Astrocyte (in vitro differentiated cells and primary cell): Measurements from ENCODE around the gene AGPAT3. TPM values are rescaled to one million over a fixed set of nuclear protein-coding genes. Genes with fewer than 3 reads are reported as not detected.

Experiments used
- DNase-seq: peaks from one replicate; pipeline ENCODE4 v3.0.0-alpha.2; 2010; ENCODE audit warnings: low read depth
- FAIRE-seq: peaks from 2 replicates; lab custom pipeline; 2011; peaks lifted over from hg19 to GRCh38; lab: Jason Lieb, UNC
- H2AFZ ChIP-seq: 2 replicates; pipeline ENCODE4 v1.6.0; 2012; ENCODE audit warnings: low read depth, low read length, inconsistent platforms
- H3K27ac ChIP-seq: 2 replicates; pipeline ENCODE4 v1.5.1; 2011; ENCODE audit warnings: low read depth, low read length, inconsistent platforms
- H3K27me3 ChIP-seq: 2 replicates; pipeline ENCODE4 v1.6.0; 2011; ENCODE audit warnings: low read length, inconsistent platforms; ENCODE audit not compliant: insufficient read depth
- H3K36me3 ChIP-seq: 2 replicates; pipeline ENCODE4 v1.5.1; 2011; ENCODE audit warnings: low read length, inconsistent platforms; ENCODE audit not compliant: insufficient read depth
- H3K4me1 ChIP-seq: 2 replicates; pipeline ENCODE4 v1.5.1; 2011; ENCODE audit warnings: low read length, inconsistent platforms; ENCODE audit not compliant: insufficient read depth
- H3K4me2 ChIP-seq: 2 replicates; pipeline ENCODE4 v1.6.0; 2012; ENCODE audit warnings: low read length, inconsistent platforms
- H3K4me3 ChIP-seq: 2 replicates; pipeline ENCODE4 v1.5.1; 2011; ENCODE audit warnings: low read depth, mild to moderate bottlenecking, low read length, inconsistent platforms; ENCODE audit not compliant: insufficient read depth
- H3K79me2 ChIP-seq: 2 replicates; pipeline ENCODE4 v1.6.0; 2012; ENCODE audit warnings: mild to moderate bottlenecking, low read length, inconsistent platforms; ENCODE audit not compliant: insufficient read depth
- H3K9ac ChIP-seq: 2 replicates; pipeline ENCODE4 v1.6.0; 2012; ENCODE audit warnings: mild to moderate bottlenecking, low read length, inconsistent platforms
- H3K9me3 ChIP-seq: 2 replicates; pipeline ENCODE4 v1.5.1; 2012; ENCODE audit warnings: low read depth, mild to moderate bottlenecking, low read length, inconsistent platforms; ENCODE audit not compliant: insufficient read depth
- H4K20me1 ChIP-seq: 2 replicates; pipeline ENCODE4 v1.6.0; 2012; ENCODE audit warnings: low read length, inconsistent platforms; ENCODE audit not compliant: insufficient read depth
- H3K27ac Mint-ChIP-seq: one replicate; pipeline ENCODE4 v1.8.0; 2021; ENCODE audit warnings: mild to moderate bottlenecking, mixed read lengths; ENCODE audit not compliant: unreplicated experiment
- H3K27me3 Mint-ChIP-seq: one replicate; pipeline ENCODE4 v1.8.0; 2021; ENCODE audit warnings: low read depth, mixed read lengths; ENCODE audit not compliant: unreplicated experiment
- H3K36me3 Mint-ChIP-seq: one replicate; pipeline ENCODE4 v1.8.0; 2021; ENCODE audit warnings: low read depth, mixed read lengths; ENCODE audit not compliant: unreplicated experiment
- H3K4me1 Mint-ChIP-seq: one replicate; pipeline ENCODE4 v1.8.0; 2021; ENCODE audit warnings: low read depth, mixed read lengths; ENCODE audit not compliant: unreplicated experiment
- H3K4me3 Mint-ChIP-seq: one replicate; pipeline ENCODE4 v1.8.0; 2021; ENCODE audit warnings: mild to moderate bottlenecking, moderate library complexity, mixed read lengths; ENCODE audit not compliant: unreplicated experiment
- H3K9me3 Mint-ChIP-seq: one replicate; pipeline ENCODE4 v1.8.0; 2021; ENCODE audit warnings: mild to moderate bottlenecking, mixed read lengths; ENCODE audit not compliant: unreplicated experiment
- EZH2 ChIP-seq: IDR thresholded peaks from 2 replicates; pipeline ENCODE4 v1.6.1; 2012; ENCODE audit warnings: mild to moderate bottlenecking, low read length, inconsistent platforms; ENCODE audit not compliant: insufficient read depth
- total RNA-seq: library from RNA; stranded (reverse); gene quantifications from 2 replicates; pipeline ENCODE4 v1.2.1, GENCODE V29; 2021
- TF ChIP-seq, protein P1 (sequence below): IDR thresholded peaks from 2 replicates; pipeline ENCODE4 v1.5.1; 2011; ENCODE audit warnings: low read depth, mild to moderate bottlenecking, inconsistent platforms, low read length, moderate library complexity; ENCODE audit not compliant: insufficient read depth

AGPAT3 gene
- total RNA-seq, 1 donor from 2014 or later = 34.7 TPM

DNA sequence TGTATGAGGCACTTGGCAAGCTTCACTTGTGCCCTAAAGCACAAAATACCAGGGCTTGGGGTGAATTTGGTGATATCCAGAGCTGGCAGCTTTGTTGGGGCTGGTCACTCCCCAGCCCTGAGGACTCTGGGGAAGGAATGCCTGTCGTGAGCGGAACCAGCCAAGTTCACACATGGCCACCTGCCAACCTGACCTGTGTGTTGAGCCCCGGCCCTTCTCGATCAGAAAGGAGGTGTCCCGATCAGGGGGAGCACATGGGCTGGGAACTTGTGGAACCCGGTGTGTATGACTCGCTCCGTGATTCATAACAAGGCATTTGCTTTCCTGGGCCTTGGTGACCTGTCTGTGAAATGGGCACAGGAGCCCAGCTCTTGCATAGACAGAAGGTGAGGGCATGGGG, 43.1 kb downstream of the AGPAT3 start:
- H3K4me1 ChIP-seq = no peaks in the 10 kb centered on the region
- H3K27me3 ChIP-seq = no peaks in the 10 kb centered on the region
- no peak overlapping the region for H3K9ac ChIP-seq
- no peaks in the 10 kb centered on the region for H3K9me3 Mint-ChIP-seq
- TF ChIP-seq EZH2 = no peak
- TF ChIP-seq, protein P1, sequence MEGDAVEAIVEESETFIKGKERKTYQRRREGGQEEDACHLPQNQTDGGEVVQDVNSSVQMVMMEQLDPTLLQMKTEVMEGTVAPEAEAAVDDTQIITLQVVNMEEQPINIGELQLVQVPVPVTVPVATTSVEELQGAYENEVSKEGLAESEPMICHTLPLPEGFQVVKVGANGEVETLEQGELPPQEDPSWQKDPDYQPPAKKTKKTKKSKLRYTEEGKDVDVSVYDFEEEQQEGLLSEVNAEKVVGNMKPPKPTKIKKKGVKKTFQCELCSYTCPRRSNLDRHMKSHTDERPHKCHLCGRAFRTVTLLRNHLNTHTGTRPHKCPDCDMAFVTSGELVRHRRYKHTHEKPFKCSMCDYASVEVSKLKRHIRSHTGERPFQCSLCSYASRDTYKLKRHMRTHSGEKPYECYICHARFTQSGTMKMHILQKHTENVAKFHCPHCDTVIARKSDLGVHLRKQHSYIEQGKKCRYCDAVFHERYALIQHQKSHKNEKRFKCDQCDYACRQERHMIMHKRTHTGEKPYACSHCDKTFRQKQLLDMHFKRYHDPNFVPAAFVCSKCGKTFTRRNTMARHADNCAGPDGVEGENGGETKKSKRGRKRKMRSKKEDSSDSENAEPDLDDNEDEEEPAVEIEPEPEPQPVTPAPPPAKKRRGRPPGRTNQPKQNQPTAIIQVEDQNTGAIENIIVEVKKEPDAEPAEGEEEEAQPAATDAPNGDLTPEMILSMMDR = no peak
- no peak overlapping the region for H3K4me2 ChIP-seq
- no peak overlapping the region for H2AFZ ChIP-seq
- H4K20me1 ChIP-seq = peaks cover 75% of the 10 kb centered on the region
- H3K4me3 Mint-ChIP-seq = no peak overlapping the region
- no peaks in the 10 kb centered on the region for H3K36me3 ChIP-seq
- FAIRE-seq = no peak
- H3K4me1 Mint-ChIP-seq = peaks cover 18% of the 10 kb centered on the region
- no peaks in the 10 kb centered on the region for H3K27me3 Mint-ChIP-seq
- peaks cover 18% of the 10 kb centered on the region for H3K79me2 ChIP-seq
- H3K9me3 ChIP-seq = no peaks in the 10 kb centered on the region
- H3K4me3 ChIP-seq = no peak overlapping the region
- H3K36me3 Mint-ChIP-seq = peaks cover 10% of the 10 kb centered on the region
- H3K27ac ChIP-seq = no peak overlapping the region
- DNase-seq = no peak
- H3K27ac Mint-ChIP-seq = no peak overlapping the region

DNA sequence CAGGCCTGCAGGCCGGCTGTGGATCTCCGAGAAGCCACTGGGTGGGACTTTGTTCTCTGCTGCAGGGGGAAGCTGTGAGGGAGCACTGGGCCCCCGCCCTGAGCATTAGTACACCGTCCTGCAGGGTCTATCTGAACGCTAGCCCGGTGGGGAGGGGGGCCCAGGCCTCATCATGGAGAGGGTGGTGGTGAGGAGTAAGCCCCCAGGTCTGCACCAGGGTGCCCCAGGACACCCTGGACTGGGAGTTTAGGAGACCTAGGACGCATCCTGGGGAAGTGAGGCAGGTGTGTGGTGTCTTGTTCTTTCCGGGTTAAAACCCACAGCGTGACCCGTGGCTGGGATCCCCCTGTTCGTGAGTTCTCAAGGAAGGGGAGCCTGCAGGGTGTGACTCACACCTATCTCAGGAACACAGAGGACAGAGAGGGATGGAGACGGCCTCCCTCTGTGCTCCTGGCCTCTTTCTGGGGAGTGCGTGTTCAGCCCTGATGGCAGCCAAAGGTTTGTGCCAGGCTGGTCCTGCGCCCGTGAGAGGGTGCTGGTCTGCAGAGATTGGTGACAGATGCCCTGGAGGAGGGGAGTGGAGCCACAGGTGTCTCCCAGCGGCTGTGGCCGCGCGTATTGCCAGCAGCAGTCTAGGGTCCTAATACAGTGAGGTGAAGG, 44.8 kb downstream of the AGPAT3 start:
- peaks cover 3% of the 10 kb centered on the region for H3K4me1 ChIP-seq
- Mint-ChIP-seq H3K36me3 (peaks cover 8% of the 10 kb centered on the region), H3K9me3 (no peaks in the 10 kb centered on the region), H3K4me3 (no peak overlapping the region), H3K27ac (no peak overlapping the region), H3K27me3 (no peaks in the 10 kb centered on the region), H3K4me1 (peaks cover 22% of the 10 kb centered on the region)
- DNase-seq (no peak), FAIRE-seq (no peak)
- no peak overlapping the region for H3K4me2 ChIP-seq
- peaks cover 17% of the 10 kb centered on the region for H3K79me2 ChIP-seq
- no peak overlapping the region for H3K9ac ChIP-seq
- H3K9me3 ChIP-seq = no peaks in the 10 kb centered on the region
- H3K36me3 ChIP-seq = no peaks in the 10 kb centered on the region
- H3K27ac ChIP-seq = no peak overlapping the region
- no peak overlapping the region for H3K4me3 ChIP-seq
- H2AFZ ChIP-seq = no peak overlapping the region
- no peak for TF ChIP-seq EZH2
- TF ChIP-seq, protein P1 = no peak
- H4K20me1 ChIP-seq = peaks cover 69% of the 10 kb centered on the region
- H3K27me3 ChIP-seq = no peaks in the 10 kb centered on the region

DNA sequence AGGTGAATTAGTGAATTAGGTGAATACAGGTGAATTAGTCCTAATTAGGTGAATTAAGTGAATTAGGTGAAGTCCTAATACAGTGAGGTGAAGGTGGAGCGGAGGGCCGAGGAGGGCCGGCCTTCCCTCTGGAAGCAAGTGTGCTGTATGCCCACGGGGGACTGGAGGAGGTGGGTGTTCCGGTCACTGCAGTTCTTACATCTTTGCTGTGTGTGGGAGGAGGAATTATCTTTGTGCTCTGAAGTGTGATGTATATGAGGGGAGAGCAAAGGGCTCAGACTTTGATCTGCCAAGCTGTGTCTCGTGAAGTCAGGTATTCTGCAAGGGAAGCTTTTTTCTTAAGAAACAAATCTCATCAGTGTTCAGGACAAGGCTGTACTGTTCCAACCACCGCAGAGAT, 45.4 kb downstream of the AGPAT3 start:
- peaks cover 17% of the 10 kb centered on the region for H3K79me2 ChIP-seq

More for the DNA sequence above, 45.4 kb downstream of the AGPAT3 start:
- H3K36me3 ChIP-seq = no peaks in the 10 kb centered on the region
- Mint-ChIP-seq H3K4me1 (peaks cover 22% of the 10 kb centered on the region), H3K27ac (no peak overlapping the region), H3K27me3 (no peaks in the 10 kb centered on the region), H3K36me3 (peaks cover 8% of the 10 kb centered on the region), H3K9me3 (no peaks in the 10 kb centered on the region), H3K4me3 (peak overlapping the region; percentile 22)
- no peak for FAIRE-seq
- peaks cover 3% of the 10 kb centered on the region for H3K4me1 ChIP-seq
- H3K9ac ChIP-seq = no peak overlapping the region
- no peak for DNase-seq
- no peak overlapping the region for H2AFZ ChIP-seq
- peaks cover 67% of the 10 kb centered on the region for H4K20me1 ChIP-seq
- no peak overlapping the region for H3K4me3 ChIP-seq
- no peaks in the 10 kb centered on the region for H3K27me3 ChIP-seq
- no peak overlapping the region for H3K4me2 ChIP-seq
- H3K9me3 ChIP-seq = no peaks in the 10 kb centered on the region
- no peak overlapping the region for H3K27ac ChIP-seq
- TF ChIP-seq, protein P1 = no peak
- no peak for TF ChIP-seq EZH2
